Spleen (tissue), 11 donors: ENCODE measurements around the gene MAS1. TPM values are rescaled to one million over a fixed set of nuclear protein-coding genes. Genes with fewer than 3 reads are reported as not detected.

Source experiments
- DNase-seq: peaks from one replicate; pipeline ENCODE4 v3.0.0-alpha.2; 2020
- H3K27ac ChIP-seq, 8 donors: fragments of 200-600 bp; sonication (generic) in 7 of 8; 1 replicate in 4 of 8; 2 replicates in 4 of 8; pipeline versions ENCODE4 v1.5.0 to v1.8.0; 2016 to 2021; ENCODE audit warnings: inconsistent platforms in 4 of 8, mild to moderate bottlenecking in 4 of 8, moderate library complexity in 1 of 8
- H3K27me3 ChIP-seq, 7 donors: fragments of 200-600 bp; sonication (generic) in 6 of 7; replicated peaks in 1 of 7; 1 replicate in 4 of 7; 2 replicates in 3 of 7; pipeline versions ENCODE4 v1.5.0 to v1.8.0; 2016 to 2021; ENCODE audit warnings: inconsistent platforms in 3 of 7, mild to moderate bottlenecking in 1 of 7
- H3K36me3 ChIP-seq, 6 donors: fragments of 200-600 bp; sonication (generic) in 5 of 6; 1 replicate in 4 of 6; 2 replicates in 2 of 6; pipeline versions ENCODE4 v1.5.0 to v1.8.0; 2016 to 2021; ENCODE audit warnings: inconsistent platforms in 2 of 6
- H3K4me1 ChIP-seq, 6 donors: fragments of 200-600 bp; sonication (generic) in 5 of 6; 1 replicate in 3 of 6; 2 replicates in 3 of 6; pipeline versions ENCODE4 v1.5.0 to v1.8.0; 2016 to 2021; ENCODE audit warnings: inconsistent platforms in 3 of 6
- H3K4me3 ChIP-seq, 8 donors: fragments of 200-600 bp; sonication (generic) in 7 of 8; 1 replicate in 4 of 8; 2 replicates in 4 of 8; pipeline versions ENCODE4 v1.5.0 to v1.8.0; 2016 to 2021; ENCODE audit warnings: inconsistent platforms in 4 of 8, mild to moderate bottlenecking in 4 of 8, moderate library complexity in 2 of 8
- H3K9me3 ChIP-seq, 8 donors: fragments of 200-600 bp; sonication (generic) in 7 of 8; 1 replicate in 4 of 8; 2 replicates in 4 of 8; pipeline versions ENCODE4 v1.5.0 to v1.8.0; 2016 to 2021; ENCODE audit warnings: inconsistent platforms in 4 of 8
- CTCF ChIP-seq, 11 experiments: fragments of 200-600 bp in 7 of 11; fragments of 450-650 bp in 4 of 11; sonication (generic) in 4 of 11; IDR thresholded peaks in 8 of 11; conservative IDR thresholded peaks in 3 of 11; 1 replicate in 7 of 11; 2 replicates in 4 of 11; pipeline versions ENCODE4 v1.4.0 to v1.8.0; 2016 to 2021; ENCODE audit warnings: antibody characterized with exemption in 11 of 11, inconsistent platforms in 4 of 11, mild to moderate bottlenecking in 1 of 11
- POLR2A ChIP-seq, 3 donors: fragments of 450-650 bp; IDR thresholded peaks; one replicate each; pipeline ENCODE4 v1.5.1; 2017; ENCODE audit warnings: antibody characterized with exemption in 3 of 3, mild to moderate bottlenecking in 1 of 3
- POLR2AphosphoS5 ChIP-seq, 3 donors: sonication (generic); formaldehyde crosslinking; IDR thresholded peaks; one replicate each; pipeline ENCODE4 v1.5.1; 2017; ENCODE audit warnings: antibody characterized with exemption in 3 of 3
- WGBS, 5 donors: extraction: QIAGEN DNeasy Blood & Tissue Kit in 3 of 5; methylation state at CpG; one replicate each; pipeline versions ENCODE4 v1.1.5 to v1.1.7; 2013 to 2018; 5-methylcytosine and 5-hydroxymethylcytosine counted together
- intact Hi-C: fragments of 100-400 bp; cut with DNase I; formaldehyde crosslinking; loops from one replicate; pipeline ENCODE4 v1.15.0; 2023; ENCODE audit warnings: low total_unique reads
- polyA plus RNA-seq, 3 donors: library from polyadenylated mRNA; stranded (reverse); fragments of 200-250 nt; gene quantifications; one replicate each; pipeline ENCODE4 v1.2.1, GENCODE V29; 2013
- total RNA-seq, 7 donors: library from RNA; depleted of rRNA in 3 of 7; stranded (reverse); fragments of >200 nt in 3 of 7; fragmentation: NEBNext Ultra II Directional in 4 of 7; extraction: Animal tissue kit (Norgen Biotek cat#: 25700) in 4 of 7; gene quantifications; one replicate each; pipeline versions ENCODE4 v1.1.0 to v1.2.1, GENCODE V29; 2016 to 2021
- donor health status: healthy with polysubstance abuse.
- donor health status: DM: no; HTN: no; CAD: no; lungs with moderate emphysema.
- donor health status: DM: no; HTN: no; CAD: no.
- donor health status: Bipolar disorder and iron deficiency.
- donor health status: healthy.
- donor health status: DM: no; HTN: no; CAD: no.
- donor health status: DM: yes; HTN: yes; CAD: no.

MAS1 gene
- total and polyA plus RNA-seq, 10 donors: under 0.01 TPM; not detected in 9

- Histone ChIP-seq H3K27ac (no peak overlapping the region), H3K4me1 (peaks cover 0 to 4% (median 0%) of the 10 kb centered on the region in 6 donors), H3K36me3 (no peaks in the 10 kb centered on the region), H3K9me3 (peaks cover 0 to 28% (median 19%) of the 10 kb centered on the region in 8 donors), H3K4me3 (no peak overlapping the region), H3K27me3 (no peaks in the 10 kb centered on the region)
- intact Hi-C loops: no loop called here
- DNase-seq: no peak
- WGBS, 5 donors: 43 to 61% (median 48%) methylated on average over 6 of the region's 6 CpGs
- TF ChIP-seq CTCF (IDR thresholded peaks at IDR 0.05 in 8 of 11, conservative IDR thresholded peaks at IDR 0.05 in 3 of 11): peak in 1 of 11 experiments; percentile 10
- no peak for TF ChIP-seq POLR2A (IDR thresholded peaks at IDR 0.05)
Measured at GRCh38 chr6:159852877-159853276, 37.9 kb upstream of the MAS1 start.

- H3K27ac ChIP-seq: no peak overlapping the region
- no peak for DNase-seq
- H3K4me1 ChIP-seq: peaks cover 0 to 4% (median 0%) of the 10 kb centered on the region in 6 donors
- H3K9me3 ChIP-seq: peaks cover 0 to 20% (median 12%) of the 10 kb centered on the region in 8 donors
- TF ChIP-seq POLR2A (IDR thresholded peaks at IDR 0.05): no peak
- no peak for TF ChIP-seq CTCF (IDR thresholded peaks at IDR 0.05 in 8 of 11, conservative IDR thresholded peaks at IDR 0.05 in 3 of 11)
- TF ChIP-seq POLR2AphosphoS5 (IDR thresholded peaks at IDR 0.05): no peak
- H3K36me3 ChIP-seq: no peaks in the 10 kb centered on the region
- intact Hi-C loops: no loop called here
- no peak overlapping the region for H3K4me3 ChIP-seq
- no peaks in the 10 kb centered on the region for H3K27me3 ChIP-seq
Measured at GRCh38 chr6:159853754-159854153, 37.0 kb upstream of the MAS1 start.

- H3K27ac ChIP-seq: no peak overlapping the region
- DNase-seq: no peak
- no peaks in the 10 kb centered on the region for H3K27me3 ChIP-seq
- TF ChIP-seq CTCF (IDR thresholded peaks at IDR 0.05 in 8 of 11, conservative IDR thresholded peaks at IDR 0.05 in 3 of 11): no peak
- TF ChIP-seq POLR2A (IDR thresholded peaks at IDR 0.05): no peak
- no peak for TF ChIP-seq POLR2AphosphoS5 (IDR thresholded peaks at IDR 0.05)
- peaks cover 0 to 15% (median 3%) of the 10 kb centered on the region in 8 donors for H3K9me3 ChIP-seq
- 65 to 79% (median 70%) methylated on average over 3 of the region's 3 CpGs for WGBS, 5 donors
- intact Hi-C loops: no loop called here
- peaks cover 0 to 4% (median 0%) of the 10 kb centered on the region in 6 donors for H3K4me1 ChIP-seq
- H3K36me3 ChIP-seq: no peaks in the 10 kb centered on the region
- no peak overlapping the region for H3K4me3 ChIP-seq
Measured at GRCh38 chr6:159854959-159855358, 35.8 kb upstream of the MAS1 start.

GRCh38 chr6:159858259-159858658, 32.5 kb upstream of the MAS1 start:
- 70 to 94% (median 88%) methylated on average over 1 of the region's 1 CpG for WGBS, 5 donors
- intact Hi-C loops: no loop called here
- H3K36me3 ChIP-seq: no peaks in the 10 kb centered on the region
- H3K27me3 ChIP-seq: peaks cover 0 to 5% (median 0%) of the 10 kb centered on the region in 7 donors
- peaks cover 0 to 14% (median 0%) of the 10 kb centered on the region in 6 donors for H3K4me1 ChIP-seq
- DNase-seq: no peak
- H3K27ac ChIP-seq: no peak overlapping the region
- H3K4me3 ChIP-seq: no peak overlapping the region
- no peak for TF ChIP-seq CTCF (IDR thresholded peaks at IDR 0.05 in 8 of 11, conservative IDR thresholded peaks at IDR 0.05 in 3 of 11)
- no peak for TF ChIP-seq POLR2A (IDR thresholded peaks at IDR 0.05)
- TF ChIP-seq POLR2AphosphoS5 (IDR thresholded peaks at IDR 0.05): no peak
- peaks cover 0 to 15% (median 3%) of the 10 kb centered on the region in 8 donors for H3K9me3 ChIP-seq
